SKM-1 (cell line): ENCODE measurements around the gene FHIP1B.
A peak's percentile ranks its signal among the peaks of the same experiment; 100 is the strongest.

Experiments used
- DNase-seq: peaks from one replicate; lab custom pipeline; 2025; ENCODE audit not compliant: unreplicated experiment; lab: John Stamatoyannopoulos, UW

Gene FHIP1B

DNA sequence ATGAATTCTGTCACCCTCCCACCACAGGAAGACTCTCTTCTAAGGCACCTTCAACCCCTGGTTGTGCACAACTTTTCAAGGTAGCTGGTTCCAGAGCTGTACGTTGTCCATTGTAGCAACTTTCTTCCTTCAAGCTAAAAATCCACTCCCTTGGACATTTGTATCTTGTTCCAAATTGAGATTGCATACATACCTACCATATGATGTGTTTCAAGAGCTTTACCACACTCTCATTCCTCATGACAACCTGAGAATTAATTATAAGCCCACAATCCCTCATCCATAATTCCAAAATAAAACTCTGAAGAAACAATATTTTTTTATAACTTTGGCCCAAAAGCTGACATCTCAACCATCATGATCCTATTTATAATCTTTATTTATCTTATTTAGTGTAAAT, 32.4 kb downstream of the FHIP1B start:
- no peak for DNase-seq

GRCh38 chr11:6201481-6201880, 33.0 kb downstream of the FHIP1B start:
- no peak for DNase-seq

GRCh38 chr11:6200975-6201374, 33.5 kb downstream of the FHIP1B start:
- peak; percentile 96 for DNase-seq

DNA sequence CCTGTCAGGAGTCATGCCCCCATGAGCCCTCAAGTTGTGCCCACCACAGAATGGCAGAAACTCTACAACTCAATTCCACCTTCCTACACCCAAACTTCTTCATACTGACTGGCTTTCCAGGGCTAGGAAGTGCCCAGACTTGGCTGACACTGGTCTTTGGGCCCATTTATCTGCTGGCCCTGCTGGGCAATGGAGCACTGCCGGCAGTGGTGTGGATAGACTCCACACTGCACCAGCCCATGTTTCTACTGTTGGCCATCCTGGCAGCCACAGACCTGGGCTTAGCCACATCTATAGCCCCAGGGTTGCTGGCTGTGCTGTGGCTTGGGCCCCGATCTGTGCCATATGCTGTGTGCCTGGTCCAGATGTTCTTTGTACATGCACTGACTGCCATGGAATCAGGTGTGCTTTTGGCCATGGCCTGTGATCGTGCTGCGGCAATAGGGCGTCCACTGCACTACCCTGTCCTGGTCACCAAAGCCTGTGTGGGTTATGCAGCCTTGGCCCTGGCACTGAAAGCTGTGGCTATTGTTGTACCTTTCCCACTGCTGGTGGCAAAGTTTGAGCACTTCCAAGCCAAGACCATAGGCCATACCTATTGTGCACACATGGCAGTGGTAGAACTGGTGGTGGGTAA, 35.1 kb downstream of the FHIP1B start, which contains the start of gene OR52W1:
Gene OR52W1, plus strand, starts transcription at position 51 of the 637 bp plus-strand sequence. Its CDS starts 0 bp downstream, at position 51.
- DNase-seq, result no peak

DNA sequence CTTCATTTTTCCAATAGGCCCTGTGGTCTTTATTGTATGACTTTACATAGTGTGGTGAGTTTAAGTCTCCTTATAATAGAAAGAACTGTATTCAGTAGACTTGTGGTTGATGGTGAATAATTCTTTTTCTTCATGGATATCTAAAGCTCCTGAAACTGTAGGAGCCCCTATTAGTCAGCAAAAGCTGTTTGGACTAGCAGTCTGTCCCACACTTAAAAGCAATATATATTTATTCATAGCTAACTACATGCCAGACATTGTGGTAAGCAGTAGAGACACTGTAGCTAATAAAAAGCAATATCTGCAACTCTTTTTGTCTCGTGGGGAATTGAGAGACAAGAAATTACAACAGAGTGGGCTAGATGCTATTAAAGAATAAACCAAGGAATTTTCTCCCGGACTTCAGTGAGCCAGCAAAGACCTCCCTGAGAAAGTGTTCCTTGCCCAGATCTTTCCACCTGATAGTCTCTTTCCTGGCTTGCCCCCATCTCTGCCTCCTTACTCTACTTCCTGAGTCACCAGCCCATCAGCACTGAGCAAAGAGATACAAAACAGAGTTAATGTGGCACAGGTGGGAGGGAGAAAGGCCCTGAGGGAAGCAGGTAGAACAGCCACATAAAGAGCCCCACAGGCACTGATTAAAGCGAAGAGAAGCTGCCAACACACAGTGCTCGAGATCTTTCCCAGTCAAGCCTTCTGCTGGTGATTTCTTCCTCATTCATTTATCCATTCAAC, 36.8 kb downstream of the FHIP1B start:
- no peak for DNase-seq

- DNase-seq, result no peak
Measured at GRCh38 chr11:6196396-6196795, 38.0 kb downstream of the FHIP1B start.

GRCh38 chr11:6194065-6194581, 40.3 kb downstream of the FHIP1B start:
- DNase-seq, result no peak

- peak; percentile 37 for DNase-seq
Measured at GRCh38 chr11:6191742-6192141, 42.7 kb downstream of the FHIP1B start.

- no peak for DNase-seq
Measured at GRCh38 chr11:6175440-6175839, 59.0 kb downstream of the FHIP1B start.

GRCh38 chr11:6170226-6170625, 64.2 kb downstream of the FHIP1B start, which contains the start of gene OR52B2:
OR52B2 (minus strand) TSS chr11:6170326; CDS start chr11:6170326, 0 bp downstream.
- no peak for DNase-seq
